NOMO-1 treated with DMSO at 0.1 percent for 48 hours (cell line): ENCODE data around the gene ABR.

Experiments used
- DNase-seq: peaks from one replicate; lab custom pipeline; 2025; ENCODE audit not compliant: unreplicated experiment; lab: John Stamatoyannopoulos, UW

Gene ABR

GRCh38 chr17:1097972-1098744 is 81.6 kb downstream of the ABR start:
- peak; percentile 91 for DNase-seq

DNA sequence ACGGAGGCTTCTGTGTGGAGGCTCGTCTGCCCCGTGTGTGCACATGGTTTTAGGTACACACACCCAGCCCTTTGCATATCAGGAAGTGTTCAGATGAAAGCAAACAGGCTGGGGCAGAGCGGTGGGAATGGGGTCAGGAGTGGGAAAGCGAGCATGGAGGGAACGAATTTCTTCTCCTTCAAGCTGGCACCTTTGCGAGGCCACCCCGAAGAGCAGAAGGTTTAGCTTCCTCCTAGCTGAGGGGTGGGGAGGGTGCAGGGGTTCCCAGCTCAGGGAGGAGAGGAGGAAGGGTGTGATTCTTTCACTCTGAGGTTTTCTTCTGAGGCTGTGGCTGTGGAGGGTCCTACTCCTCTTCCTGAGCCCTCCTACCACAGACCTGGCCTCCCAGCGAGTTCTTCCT is 83.6 kb downstream of the ABR start:
- DNase-seq = no peak

GRCh38 chr17:1095853-1096173 is 84.0 kb downstream of the ABR start:
- DNase-seq = no peak

DNA sequence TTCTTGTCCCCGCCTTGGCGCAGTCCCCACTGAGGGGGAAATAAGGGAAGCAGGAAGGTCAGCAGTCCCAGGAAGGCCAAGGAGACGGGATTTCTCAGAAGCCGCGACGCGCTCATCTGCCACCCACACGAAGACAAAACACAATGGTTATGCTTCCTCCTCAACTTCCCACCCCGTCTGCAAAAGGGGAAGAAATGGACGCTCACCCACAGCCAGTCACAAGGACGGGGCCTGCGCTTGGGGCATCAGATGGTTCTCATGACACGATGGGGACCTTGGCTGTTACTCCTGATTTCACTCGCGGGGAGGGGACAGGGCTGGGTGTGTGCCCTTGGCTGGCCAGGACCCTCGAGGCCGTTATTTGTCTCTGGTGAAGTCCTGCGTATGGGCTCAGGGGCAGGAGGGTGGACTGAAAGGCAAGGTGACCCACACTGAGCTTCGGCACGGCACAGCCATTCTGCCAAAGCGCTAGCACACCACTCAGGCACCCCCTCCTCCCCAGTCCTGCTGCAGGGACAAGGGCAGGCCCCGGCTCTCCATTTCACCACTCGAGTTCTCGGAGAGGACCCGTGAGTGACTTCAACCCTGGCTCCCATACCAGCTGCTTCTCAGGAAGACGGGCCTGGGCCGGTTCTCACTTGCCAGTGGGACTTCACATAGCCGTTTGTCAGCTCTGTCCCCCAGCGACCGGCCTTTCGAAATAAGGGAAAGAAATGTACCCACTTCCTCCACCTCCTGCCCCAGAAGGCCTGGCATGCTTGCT is 84.5 kb downstream of the ABR start:
- peak; percentile 56 for DNase-seq

GRCh38 chr17:1094591-1094990 is 85.2 kb downstream of the ABR start:
- DNase-seq = no peak

DNA sequence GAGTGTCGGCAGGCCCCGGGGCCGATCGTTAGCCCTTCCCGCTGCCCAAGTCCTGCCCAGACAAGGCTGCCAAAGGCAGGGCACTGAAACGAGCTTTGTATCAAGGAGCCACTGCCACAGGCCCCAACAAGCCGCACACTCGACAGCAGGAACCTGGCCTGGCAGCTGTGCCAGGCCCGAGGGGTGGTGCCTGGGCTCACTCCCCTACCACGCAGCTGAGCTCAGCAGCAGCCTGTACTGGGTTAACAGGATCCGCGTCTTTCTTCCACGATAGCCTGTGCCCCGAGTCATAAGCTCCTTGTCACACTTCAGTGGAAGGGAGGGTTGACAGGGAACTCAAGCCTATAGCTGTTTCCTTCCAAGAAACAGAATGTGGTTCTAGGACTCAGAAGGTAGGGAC is 87.9 kb downstream of the ABR start:
- DNase-seq = no peak

DNA sequence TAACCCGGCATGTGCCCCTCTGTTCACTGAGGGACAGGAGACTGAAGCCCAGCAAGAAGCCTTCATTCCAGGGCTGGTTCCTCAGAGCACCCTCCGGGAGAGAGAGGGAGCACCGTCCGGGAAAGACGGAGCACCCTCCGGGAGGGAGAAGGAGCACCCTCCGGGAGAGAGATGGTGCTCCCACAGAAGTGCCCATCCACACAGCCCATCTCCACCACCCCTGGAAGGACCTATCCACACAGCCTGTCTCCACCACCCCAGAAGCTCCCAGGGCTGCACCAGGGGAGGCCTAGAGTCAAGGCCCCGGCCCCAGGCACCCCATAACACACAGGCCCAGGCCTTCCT is 88.6 kb downstream of the ABR start:
- DNase-seq = no peak

GRCh38 chr17:1090465-1091189 is 89.2 kb downstream of the ABR start:
- no peak for DNase-seq

- DNase-seq = no peak
These were observed 89.9 kb downstream of the ABR start for GRCh38 chr17:1089915-1090314.

DNA sequence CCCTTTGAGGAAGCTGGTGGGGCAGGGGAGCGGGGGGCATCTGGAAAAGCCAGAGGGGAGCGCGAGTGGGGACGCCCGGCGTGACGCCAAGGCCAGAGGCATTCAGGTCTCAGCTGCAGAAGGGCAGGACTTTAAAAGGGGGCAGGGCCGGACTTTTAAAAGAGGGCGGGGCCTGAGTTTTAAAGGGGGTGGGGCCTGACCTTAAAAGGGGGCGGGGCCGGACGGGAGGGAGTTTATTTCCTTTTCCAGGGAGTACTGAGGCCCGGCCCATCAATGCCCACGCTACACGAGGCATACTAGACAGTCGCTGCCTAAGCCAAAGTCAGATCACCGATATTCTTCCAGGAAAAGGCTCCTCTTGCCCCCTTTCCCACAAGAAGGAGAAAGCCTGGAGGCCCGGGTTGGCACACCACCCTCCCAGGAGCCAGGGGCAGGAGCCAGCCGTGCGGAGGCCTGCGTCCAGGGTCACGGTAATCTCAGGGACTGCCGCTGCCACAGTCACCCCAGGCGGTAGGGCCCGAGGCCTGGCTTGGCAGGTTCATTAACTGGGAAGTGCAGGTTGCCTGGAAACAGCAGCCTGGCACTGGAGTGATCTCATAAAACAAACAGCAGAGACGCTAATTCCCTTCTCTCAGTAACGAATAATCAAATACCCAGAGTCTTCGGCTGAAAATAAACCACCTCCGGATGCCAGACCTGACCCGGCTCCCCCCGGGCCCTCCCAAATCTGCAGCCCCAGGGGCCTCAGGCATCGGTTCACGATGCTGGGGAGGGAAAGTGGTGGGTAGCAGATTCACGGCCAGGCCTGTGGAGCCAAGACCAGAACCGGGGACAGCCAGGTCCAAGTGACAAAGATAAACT is 92.2 kb downstream of the ABR start:
- DNase-seq = no peak

DNA sequence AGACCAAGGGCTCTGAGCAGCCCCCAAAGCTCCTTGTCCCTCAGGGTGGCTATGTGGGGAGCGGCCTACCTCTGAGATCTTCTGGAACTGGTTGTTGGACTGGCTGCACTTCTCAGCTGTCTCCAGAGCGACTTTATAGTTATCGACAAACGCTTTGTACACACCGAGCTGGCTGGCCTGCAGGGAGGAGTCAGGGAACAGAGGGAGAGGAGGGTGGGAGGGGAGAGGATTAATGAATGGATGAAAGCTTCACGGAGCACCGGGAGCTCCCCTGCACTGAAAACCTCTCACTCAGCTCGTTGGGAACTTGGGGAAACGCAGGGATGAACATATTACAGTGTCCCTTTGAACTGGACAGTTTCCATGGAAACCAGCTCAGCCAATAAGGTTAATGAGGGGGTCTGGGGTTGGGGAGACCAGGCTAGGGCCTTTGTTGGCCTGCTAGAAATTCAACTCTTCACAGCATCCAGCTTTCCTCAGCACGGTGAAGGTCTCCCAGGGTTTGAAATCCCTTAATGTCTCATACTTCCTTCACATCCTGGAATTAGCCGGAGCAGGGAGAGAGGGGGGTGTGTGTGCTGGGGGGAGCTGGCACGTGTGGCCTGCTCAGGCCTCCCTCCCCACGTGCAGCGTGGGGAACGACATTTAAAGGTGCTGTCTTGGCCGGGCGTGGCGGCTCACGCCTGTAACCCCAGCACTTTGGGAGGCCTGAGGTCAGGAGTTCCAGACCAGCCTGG is 96.2 kb downstream of the ABR start:
- no peak for DNase-seq

GRCh38 chr17:1082579-1082978 is 97.2 kb downstream of the ABR start:
- no peak for DNase-seq

GRCh38 chr17:1078831-1079561 is 100.8 kb downstream of the ABR start:
- no peak for DNase-seq

DNA sequence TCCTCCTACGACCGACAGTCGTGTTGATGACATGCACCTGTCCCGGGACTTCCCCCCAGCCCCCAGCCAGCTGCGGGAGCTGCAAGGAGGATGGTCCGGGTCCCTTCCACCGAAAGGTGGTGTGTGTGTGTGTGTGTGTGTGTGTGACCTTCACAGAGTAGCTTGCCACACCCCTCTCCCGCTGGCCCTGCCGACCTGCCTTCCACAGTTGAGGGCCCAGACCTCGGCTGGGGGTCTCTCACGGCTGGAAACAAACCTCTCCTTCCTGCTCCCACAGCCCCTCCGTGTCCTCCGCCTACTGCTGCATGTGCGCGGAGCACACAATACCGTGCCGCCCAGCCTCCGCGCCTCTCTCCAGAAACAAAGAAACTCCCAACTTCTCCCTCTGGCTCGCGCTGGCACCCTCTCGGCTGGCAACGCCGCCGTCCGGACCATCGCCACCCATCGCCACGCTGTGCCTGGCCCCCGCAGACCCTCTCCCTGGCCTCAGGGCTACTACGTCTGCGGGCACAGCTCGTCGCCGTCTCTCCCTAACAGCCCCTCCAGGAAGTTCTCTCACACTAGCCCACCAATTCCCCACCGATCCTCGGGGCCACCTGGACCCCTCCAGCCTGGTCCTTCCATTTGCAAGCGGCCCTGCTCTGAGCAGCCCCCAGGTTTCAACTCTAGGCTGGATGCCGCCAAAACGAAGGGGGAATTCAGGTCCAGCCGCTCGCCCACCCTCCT is 101.6 kb downstream of the ABR start:
- DNase-seq = no peak

DNA sequence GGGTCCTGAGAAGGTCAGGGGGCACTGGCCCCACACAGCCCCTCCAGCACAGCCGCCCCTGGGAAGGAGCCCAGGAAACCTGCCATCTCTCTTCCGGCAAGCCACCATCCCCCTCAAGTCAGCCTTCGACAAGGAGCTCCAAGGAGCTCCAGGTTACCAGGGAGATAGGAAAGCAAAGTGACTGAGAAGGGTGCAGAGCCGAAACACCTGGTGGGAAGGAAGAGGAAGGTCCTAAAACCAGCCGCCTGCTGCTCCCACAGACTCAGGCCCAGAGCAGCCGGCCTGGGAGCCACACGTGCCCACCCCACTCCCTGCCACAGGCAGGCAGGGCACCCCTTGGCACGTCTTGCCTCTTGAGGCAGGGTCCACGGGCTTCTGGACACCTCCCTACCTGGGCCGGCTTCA is 102.2 kb downstream of the ABR start:
- DNase-seq = no peak

GRCh38 chr17:1076982-1077302 is 102.8 kb downstream of the ABR start:
- no peak for DNase-seq

- no peak for DNase-seq
These were observed 103.3 kb downstream of the ABR start for GRCh38 chr17:1076299-1076981.

DNA sequence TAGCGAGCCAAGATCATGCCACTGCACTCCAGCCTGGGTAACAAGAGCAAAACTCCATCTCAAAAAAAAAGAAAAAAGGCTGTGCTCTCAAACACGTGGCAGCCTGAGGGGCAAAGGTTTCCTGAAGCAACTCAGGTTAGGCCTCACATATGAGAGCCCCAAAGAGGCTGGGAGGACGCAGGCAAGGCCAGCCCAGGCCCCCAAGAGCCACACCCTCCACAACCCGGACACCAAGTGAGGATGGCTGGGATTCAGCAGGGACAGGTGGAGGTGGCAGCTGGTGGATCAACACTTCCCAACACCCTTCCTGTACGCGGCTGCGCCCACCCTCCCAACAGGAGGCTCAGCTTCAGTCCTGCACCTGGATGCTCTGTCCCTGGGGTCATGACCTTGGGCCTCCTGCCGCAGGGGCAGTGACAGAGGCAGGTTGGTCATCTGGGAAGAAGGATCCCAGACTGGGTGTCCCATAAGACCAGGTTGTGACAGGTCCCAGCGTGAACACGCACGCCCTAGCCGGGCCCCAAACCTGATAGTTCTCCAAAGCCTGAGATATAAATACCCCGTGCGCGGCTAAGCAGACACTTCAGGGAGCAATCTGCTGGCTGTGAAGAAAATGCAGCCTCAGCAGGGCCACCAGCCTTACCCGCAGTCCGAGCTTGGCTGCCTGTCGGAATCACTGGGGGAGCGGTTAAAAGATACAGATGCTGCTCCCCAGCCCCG is 104.7 kb downstream of the ABR start:
- DNase-seq = no peak
